H9 (cell line): Measurements from ENCODE around the gene TIGD1. TPM values are rescaled to one million over a fixed set of nuclear protein-coding genes. Genes with fewer than 3 reads are reported as not detected.

Source experiments
- DNase-seq: peaks from one replicate; pipeline ENCODE4 v3.0.0-alpha.2; 2017
- H2AFZ ChIP-seq: one replicate; pipeline ENCODE4 v1.6.1; 2013; ENCODE audit warnings: mild to moderate bottlenecking, low read length, control low read depth, moderate library complexity
- H2AK5ac ChIP-seq: 2 replicates; pipeline ENCODE4 v1.6.1; 2013; ENCODE audit warnings: low read length, control low read depth, mixed read lengths; ENCODE audit not compliant: insufficient read length
- H2BK120ac ChIP-seq: one replicate; pipeline ENCODE4 v1.6.1; 2013; ENCODE audit warnings: low read depth, mild to moderate bottlenecking, low read length, control low read depth, inconsistent platforms; ENCODE audit not compliant: poor library complexity, severe bottlenecking
- H2BK12ac ChIP-seq: 2 replicates; pipeline ENCODE4 v1.6.1; 2013; ENCODE audit warnings: low read length, control low read depth, mixed read lengths, low read depth; ENCODE audit not compliant: insufficient read length
- H2BK15ac ChIP-seq: 2 replicates; pipeline ENCODE4 v1.6.1; 2013; ENCODE audit warnings: low read depth, low read length, control low read depth
- H2BK20ac ChIP-seq: one replicate; pipeline ENCODE4 v1.6.1; 2013; ENCODE audit warnings: low read depth, mild to moderate bottlenecking, low read length, control low read depth, inconsistent platforms; ENCODE audit not compliant: poor library complexity, severe bottlenecking
- H2BK5ac ChIP-seq: 2 replicates; pipeline ENCODE4 v1.6.1; 2013; ENCODE audit warnings: low read length, control low read depth, mixed read lengths; ENCODE audit not compliant: insufficient read length
- H3K14ac ChIP-seq: 2 replicates; pipeline ENCODE4 v1.6.1; 2013; ENCODE audit warnings: low read length, control low read depth; ENCODE audit not compliant: insufficient read depth
- H3K18ac ChIP-seq: 2 replicates; pipeline ENCODE4 v1.6.1; 2013; ENCODE audit warnings: low read depth, mild to moderate bottlenecking, mixed read lengths, low read length, control low read depth; ENCODE audit not compliant: insufficient read length
- H3K23ac ChIP-seq: 2 replicates; pipeline ENCODE4 v1.6.1; 2013; ENCODE audit warnings: low read length, control low read depth, mixed read lengths, low read depth; ENCODE audit not compliant: insufficient read length
- H3K23me2 ChIP-seq: 2 replicates; pipeline ENCODE4 v1.6.1; 2013; ENCODE audit warnings: low read depth, mild to moderate bottlenecking, mixed read lengths, low read length, control low read depth; ENCODE audit not compliant: insufficient read length, poor library complexity, severe bottlenecking
- H3K27ac ChIP-seq: 2 replicates; pipeline ENCODE4 v1.5.1; 2013; ENCODE audit warnings: low read length, control low read depth, mixed read lengths, low read depth; ENCODE audit not compliant: insufficient read length
- H3K27me3 ChIP-seq: 2 replicates; pipeline ENCODE4 v1.6.1; 2013; ENCODE audit warnings: low read length, control low read depth, inconsistent platforms; ENCODE audit not compliant: insufficient read depth
- H3K4ac ChIP-seq: 2 replicates; pipeline ENCODE4 v1.6.1; 2013; ENCODE audit warnings: low read depth, mild to moderate bottlenecking, control low read depth, inconsistent platforms, low read length, moderate library complexity
- H3K4me1 ChIP-seq: 2 replicates; pipeline ENCODE4 v1.6.1; 2013; ENCODE audit warnings: low read length, control low read depth, inconsistent platforms; ENCODE audit not compliant: insufficient read depth
- H3K4me2 ChIP-seq: 2 replicates; pipeline ENCODE4 v1.6.1; 2013; ENCODE audit warnings: low read length, control low read depth, mixed read lengths; ENCODE audit not compliant: insufficient read length, insufficient read depth
- H3K56ac ChIP-seq: 2 replicates; pipeline ENCODE4 v1.6.1; 2013; ENCODE audit warnings: low read depth, mild to moderate bottlenecking, mixed read lengths, low read length, control low read depth; ENCODE audit not compliant: insufficient read length
- H3K79me1 ChIP-seq: 2 replicates; pipeline ENCODE4 v1.6.1; 2013; ENCODE audit warnings: low read depth, mild to moderate bottlenecking, moderate library complexity, low read length, control low read depth, inconsistent platforms; ENCODE audit not compliant: insufficient read depth, poor library complexity, severe bottlenecking
- H3K79me2 ChIP-seq: 2 replicates; pipeline ENCODE4 v1.6.1; 2013; ENCODE audit warnings: low read length, control low read depth, inconsistent platforms; ENCODE audit not compliant: insufficient read depth
- H3K9ac ChIP-seq: 2 replicates; pipeline ENCODE4 v1.6.1; 2013; ENCODE audit warnings: low read length, control low read depth, mixed read lengths; ENCODE audit not compliant: insufficient read length; ENCODE audit errors: extremely low read depth
- H3K9me3 ChIP-seq: one replicate; pipeline ENCODE4 v1.6.1; 2013; ENCODE audit warnings: low read depth, low read length, inconsistent platforms; ENCODE audit not compliant: control insufficient read depth
- H3T11ph ChIP-seq: one replicate; pipeline ENCODE4 v1.6.1; 2013; ENCODE audit warnings: mild to moderate bottlenecking, low read length, control low read depth, inconsistent platforms
- H4K20me1 ChIP-seq: one replicate; pipeline ENCODE4 v1.6.1; 2013; ENCODE audit not compliant: control insufficient read depth, insufficient read length, insufficient read depth
- H4K5ac ChIP-seq: 2 replicates; pipeline ENCODE4 v1.6.1; 2013; ENCODE audit warnings: low read depth, mild to moderate bottlenecking, mixed read lengths, low read length, control low read depth; ENCODE audit not compliant: insufficient read length
- H4K8ac ChIP-seq: replicated peaks from 2 replicates; pipeline ENCODE4 v1.6.1; 2013; ENCODE audit warnings: low read length, control low read depth, mixed read lengths, low read depth; ENCODE audit not compliant: insufficient read length
- H4K91ac ChIP-seq: 2 replicates; pipeline ENCODE4 v1.6.1; 2013; ENCODE audit warnings: low read depth, mild to moderate bottlenecking, moderate library complexity, mixed read lengths, low read length, control low read depth; ENCODE audit not compliant: insufficient read length
- H3K27ac Mint-ChIP-seq, 3 experiments: 2 replicates in 2 of 3; 3 replicates in 1 of 3; pipeline ENCODE4 v1.8.0; 2020 to 2021; ENCODE audit warnings: mixed read lengths in 3 of 3, mild to moderate bottlenecking in 1 of 3, moderate library complexity in 1 of 3
- H3K27me3 Mint-ChIP-seq: 2 replicates; pipeline ENCODE4 v1.8.0; 2021; ENCODE audit warnings: low read depth, mild to moderate bottlenecking, moderate library complexity, mixed read lengths
- H3K36me3 Mint-ChIP-seq, 3 experiments: 2 replicates in 2 of 3; 3 replicates in 1 of 3; pipeline ENCODE4 v1.8.0; 2020 to 2021; ENCODE audit warnings: low read depth in 3 of 3, mixed read lengths in 3 of 3; ENCODE audit not compliant: insufficient read depth in 1 of 3
- H3K4me1 Mint-ChIP-seq, 2 experiments: 2 replicates each; pipeline ENCODE4 v1.8.0; 2020; ENCODE audit warnings: mixed read lengths in 2 of 2
- H3K4me3 Mint-ChIP-seq, 2 experiments: 2 replicates in 1 of 2; 3 replicates in 1 of 2; pipeline ENCODE4 v1.8.0; 2020 to 2021; ENCODE audit warnings: mild to moderate bottlenecking in 2 of 2, mixed read lengths in 2 of 2, moderate library complexity in 1 of 2
- H3K9me3 Mint-ChIP-seq, 2 experiments: 2 replicates in 1 of 2; 3 replicates in 1 of 2; pipeline ENCODE4 v1.8.0; 2020; ENCODE audit warnings: mild to moderate bottlenecking in 2 of 2, mixed read lengths in 2 of 2, moderate library complexity in 1 of 2
- WGBS: extraction: QIAGEN DNeasy Blood & Tissue Kit; methylation state at CpG from one replicate; pipeline ENCODE4 v1.1.7; 2013; ENCODE audit warnings: missing lambda C conversion rate, low lambda C conversion rate, mixed read lengths; ENCODE audit not compliant: insufficient read length; ENCODE audit errors: extremely low coverage; 5-methylcytosine and 5-hydroxymethylcytosine counted together
- total RNA-seq: library from RNA; stranded (reverse); gene quantifications from 2 replicates; pipeline ENCODE4 v1.2.1, GENCODE V29; 2021
- TF ChIP-seq, protein P1 (sequence below): fragments of 200-600 bp; sonication (generic); conservative IDR thresholded peaks from 3 replicates; pipeline ENCODE4 v1.8.0; 2021; ENCODE audit warnings: antibody characterized with exemption, mild to moderate bottlenecking

TIGD1 gene
- total RNA-seq, 1 experiment from 2014 or later = 6.3 TPM

- no peak overlapping the region for H2BK20ac ChIP-seq
- DNase-seq = peak; percentile 88
- H3K9ac ChIP-seq = no peak overlapping the region
- H3K4me1 ChIP-seq = no peaks in the 10 kb centered on the region
- H3K27ac Mint-ChIP-seq = no peak overlapping the region
- no peak overlapping the region for H3T11ph ChIP-seq
- peaks cover 0 to 1% (median 0%) of the 10 kb centered on the region in 3 experiments; a peak in 1 of 7 replicates for H3K36me3 Mint-ChIP-seq
- no peak overlapping the region for H3K4ac ChIP-seq
- H4K20me1 ChIP-seq = no peaks in the 10 kb centered on the region
- H2BK15ac ChIP-seq = no peak overlapping the region
- peaks cover 15% of the 10 kb centered on the region for H3K27me3 ChIP-seq
- H3K4me2 ChIP-seq = peak overlapping the region; percentile 42
- peaks cover 5 to 25% of the 10 kb centered on the region in 2 experiments for H3K4me1 Mint-ChIP-seq
- no peak overlapping the region for H4K5ac ChIP-seq
- H4K91ac ChIP-seq = no peak overlapping the region
- H3K9me3 Mint-ChIP-seq = no peaks in the 10 kb centered on the region
- no peak overlapping the region for H3K23ac ChIP-seq
- no peak overlapping the region for H2AK5ac ChIP-seq
- H3K79me1 ChIP-seq = no peaks in the 10 kb centered on the region
- no peaks in the 10 kb centered on the region for H3K79me2 ChIP-seq
- H2BK5ac ChIP-seq = no peak overlapping the region
- WGBS = no CpG with 5 or more reads among the region's 75 CpGs
- H3K56ac ChIP-seq = no peak overlapping the region
- H2BK120ac ChIP-seq = no peak overlapping the region
- no peak overlapping the region for H4K8ac ChIP-seq
- H2BK12ac ChIP-seq = no peak overlapping the region
- TF ChIP-seq, protein P1, sequence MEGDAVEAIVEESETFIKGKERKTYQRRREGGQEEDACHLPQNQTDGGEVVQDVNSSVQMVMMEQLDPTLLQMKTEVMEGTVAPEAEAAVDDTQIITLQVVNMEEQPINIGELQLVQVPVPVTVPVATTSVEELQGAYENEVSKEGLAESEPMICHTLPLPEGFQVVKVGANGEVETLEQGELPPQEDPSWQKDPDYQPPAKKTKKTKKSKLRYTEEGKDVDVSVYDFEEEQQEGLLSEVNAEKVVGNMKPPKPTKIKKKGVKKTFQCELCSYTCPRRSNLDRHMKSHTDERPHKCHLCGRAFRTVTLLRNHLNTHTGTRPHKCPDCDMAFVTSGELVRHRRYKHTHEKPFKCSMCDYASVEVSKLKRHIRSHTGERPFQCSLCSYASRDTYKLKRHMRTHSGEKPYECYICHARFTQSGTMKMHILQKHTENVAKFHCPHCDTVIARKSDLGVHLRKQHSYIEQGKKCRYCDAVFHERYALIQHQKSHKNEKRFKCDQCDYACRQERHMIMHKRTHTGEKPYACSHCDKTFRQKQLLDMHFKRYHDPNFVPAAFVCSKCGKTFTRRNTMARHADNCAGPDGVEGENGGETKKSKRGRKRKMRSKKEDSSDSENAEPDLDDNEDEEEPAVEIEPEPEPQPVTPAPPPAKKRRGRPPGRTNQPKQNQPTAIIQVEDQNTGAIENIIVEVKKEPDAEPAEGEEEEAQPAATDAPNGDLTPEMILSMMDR = peak; percentile 73
- no peak overlapping the region for H3K18ac ChIP-seq
- H2AFZ ChIP-seq = no peak overlapping the region
- H3K9me3 ChIP-seq = no peaks in the 10 kb centered on the region
- H3K23me2 ChIP-seq = peaks cover 14% of the 10 kb centered on the region
- H3K14ac ChIP-seq = no peak overlapping the region; the same call in 1 of the 2 replicates
- no peak overlapping the region for H3K27ac ChIP-seq
- peak overlapping the region; percentile 45 to 72 for H3K4me3 Mint-ChIP-seq
- H3K27me3 Mint-ChIP-seq = peaks cover 80% of the 10 kb centered on the region
These were observed 26.4 kb downstream of the TIGD1 start for GRCh38 chr2:232523682-232524597.
